ENCODE measurements around the gene DOCK10.

DOCK10 gene

DNA sequence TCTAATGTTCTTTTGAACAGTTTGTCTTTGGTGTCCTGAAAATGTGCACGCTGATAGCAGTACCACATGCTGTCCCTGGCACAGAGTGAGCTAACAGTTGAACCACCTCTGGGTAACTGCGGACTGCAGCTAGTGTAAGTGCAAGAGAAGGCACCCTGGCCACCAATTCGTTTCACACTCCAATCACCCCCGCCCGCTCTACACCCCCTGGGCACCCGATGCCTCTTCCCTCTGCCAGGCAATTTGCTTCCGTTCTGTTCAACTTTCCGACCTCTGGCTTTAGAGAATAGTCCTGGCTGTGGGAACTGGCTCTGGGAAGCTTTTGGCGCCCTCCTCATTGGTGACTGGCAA lies 1.4 kb downstream of the DOCK10 start:
- DNase-seq, result no peak

DNA sequence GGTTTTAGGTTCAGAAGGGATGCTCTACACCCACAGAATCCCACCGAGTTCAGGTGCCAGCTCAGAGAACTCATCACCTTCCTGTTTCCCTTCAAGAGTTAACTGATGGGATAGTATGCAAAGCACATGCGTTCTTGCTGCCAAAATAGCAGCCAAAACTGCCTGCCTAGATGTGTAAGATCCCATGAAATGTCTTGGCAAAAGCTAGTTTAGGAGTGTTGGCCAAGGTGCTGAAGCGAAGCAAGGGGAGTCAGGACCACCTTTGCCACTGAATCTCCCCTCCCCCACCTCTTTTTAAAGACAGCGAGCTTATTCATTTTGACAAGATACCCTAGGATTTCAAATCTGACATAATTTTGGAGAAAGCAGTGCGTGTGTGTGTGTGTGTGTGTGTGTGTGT lies 2.1 kb downstream of the DOCK10 start:
- DNase-seq, result no peak

DNA sequence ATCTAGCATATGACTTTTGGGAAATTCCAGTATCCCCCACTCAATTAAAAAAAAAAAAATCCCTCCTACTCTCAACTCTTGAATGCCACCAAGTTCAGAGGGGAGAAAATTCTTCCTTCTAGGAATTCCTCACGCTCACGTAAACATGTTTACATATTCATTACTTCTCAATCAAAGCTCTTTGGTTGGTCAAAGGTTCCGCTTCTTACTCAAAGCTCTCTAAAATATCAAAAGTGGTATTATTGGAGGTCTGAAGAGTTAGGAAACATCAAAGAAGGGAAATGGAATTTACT lies 4.1 kb downstream of the DOCK10 start:
- DNase-seq, result no peak

DNA sequence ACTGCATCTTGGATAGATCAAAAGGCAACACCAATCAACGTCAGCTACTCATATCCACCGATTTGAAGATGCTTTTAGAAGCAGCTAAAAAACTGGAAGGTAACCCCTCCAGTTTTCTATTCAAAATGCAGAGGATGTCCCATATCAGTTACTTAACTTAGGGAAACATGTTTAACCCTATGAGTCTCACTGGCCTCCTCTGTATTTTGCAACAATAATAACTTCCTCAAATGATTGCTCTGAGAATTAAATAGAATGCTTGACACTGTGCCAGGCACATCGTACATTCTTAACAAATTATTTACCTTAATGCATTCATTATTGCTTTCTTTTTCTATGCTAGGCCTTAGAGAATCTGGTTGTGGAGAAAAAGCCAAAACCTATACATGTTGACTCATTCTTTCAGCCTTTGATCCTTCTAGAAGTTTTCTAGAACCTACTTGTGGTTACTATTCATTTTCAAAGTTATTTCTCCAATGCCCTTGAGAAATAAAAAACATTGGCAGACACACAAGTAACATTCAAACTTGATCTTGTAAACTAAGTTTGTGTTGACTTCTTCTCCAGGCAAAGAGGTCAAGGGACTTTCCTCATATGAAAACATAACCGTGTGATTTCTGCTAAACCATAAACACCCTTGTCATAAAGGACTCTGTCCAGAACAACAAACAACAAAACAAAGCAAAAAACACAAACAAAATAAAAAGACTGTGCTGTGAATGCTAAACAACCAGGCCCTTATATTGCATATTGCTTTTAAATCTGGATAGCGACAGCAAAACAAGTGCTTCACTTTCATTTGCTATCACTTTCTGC lies 4.6 kb downstream of the DOCK10 start:
- no peak for DNase-seq

DNA sequence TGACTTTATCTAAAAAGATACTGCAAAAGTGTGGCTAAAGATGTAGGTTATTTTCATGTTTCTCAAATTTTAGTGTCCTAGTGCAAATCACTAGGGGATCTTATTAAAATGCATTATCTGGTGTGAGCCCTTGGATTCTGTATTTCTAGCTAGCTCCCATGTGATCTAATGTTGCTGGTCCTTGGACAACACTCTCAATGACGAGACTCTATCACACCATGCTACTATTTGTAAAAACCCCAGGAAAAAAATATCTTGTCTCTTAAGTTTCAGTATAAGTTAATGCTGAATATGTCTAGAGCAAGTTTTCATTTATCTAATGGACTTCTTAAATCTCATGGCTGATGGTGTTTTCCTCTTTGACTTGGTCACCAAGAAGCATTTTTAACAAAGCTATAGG lies 5.8 kb downstream of the DOCK10 start:
- DNase-seq, result no peak

GRCh38 chr2:225033440-225034318 lies 8.6 kb downstream of the DOCK10 start:
- DNase-seq, result no peak

DNA sequence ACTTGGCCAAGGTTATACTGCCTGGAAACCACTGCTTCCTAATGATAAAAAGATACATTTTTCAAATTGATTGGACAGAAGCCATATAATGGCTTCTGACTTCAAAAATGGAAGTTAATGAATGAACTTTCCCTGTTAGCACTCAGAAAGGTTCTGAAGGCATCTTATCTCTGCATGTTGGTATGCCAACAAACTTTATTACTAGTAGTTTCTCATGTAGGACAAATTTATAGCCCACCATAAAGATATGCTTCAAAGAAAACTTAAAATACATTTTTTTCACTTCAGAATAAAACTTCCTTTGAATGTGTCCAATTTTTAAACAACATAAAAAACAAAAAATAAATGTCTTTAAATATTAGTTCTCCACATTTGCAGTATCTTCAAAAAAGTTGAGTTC lies 10.0 kb downstream of the DOCK10 start:
- no peak for DNase-seq

GRCh38 chr2:225031599-225031998 lies 10.7 kb downstream of the DOCK10 start:
- no peak for DNase-seq

DNA sequence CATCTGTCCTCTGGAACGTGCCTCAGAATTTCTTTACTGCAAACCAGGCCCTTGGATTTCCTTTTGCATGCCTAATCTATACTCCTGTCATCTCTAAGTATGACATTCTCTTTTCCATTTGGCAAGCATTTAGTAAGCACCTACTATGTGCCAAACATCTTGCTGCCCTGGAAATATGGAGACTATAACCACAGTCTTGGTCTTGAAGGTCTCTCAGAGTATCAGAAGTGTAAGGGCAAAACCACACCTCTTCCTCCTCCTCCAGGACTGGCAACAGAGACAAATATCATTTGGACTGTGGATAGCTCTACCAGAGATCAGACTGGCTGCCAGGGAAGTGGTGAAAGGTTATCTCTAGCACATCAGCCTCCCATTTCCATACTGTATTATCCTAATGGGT lies 11.4 kb downstream of the DOCK10 start:
- no peak for DNase-seq

DNA sequence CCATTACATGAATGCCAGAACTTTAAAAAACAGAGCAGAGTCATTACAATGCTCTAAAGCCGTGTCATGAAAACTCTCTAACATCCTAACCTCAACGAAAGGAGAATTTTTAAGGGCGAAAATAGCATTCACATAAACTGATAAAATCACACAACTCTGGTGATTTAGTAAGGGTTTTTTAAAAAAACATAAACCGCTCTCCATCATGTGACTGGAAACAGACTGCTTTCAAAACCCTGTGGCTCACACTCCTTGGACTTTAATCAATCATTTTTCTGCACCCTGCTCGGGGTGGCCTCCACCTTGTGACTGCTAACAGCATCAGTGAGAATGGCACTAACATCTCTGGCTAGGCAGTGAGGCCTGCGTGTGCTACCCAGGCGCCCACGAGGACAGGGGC lies 12.1 kb downstream of the DOCK10 start:
- DNase-seq, result no peak

DNA sequence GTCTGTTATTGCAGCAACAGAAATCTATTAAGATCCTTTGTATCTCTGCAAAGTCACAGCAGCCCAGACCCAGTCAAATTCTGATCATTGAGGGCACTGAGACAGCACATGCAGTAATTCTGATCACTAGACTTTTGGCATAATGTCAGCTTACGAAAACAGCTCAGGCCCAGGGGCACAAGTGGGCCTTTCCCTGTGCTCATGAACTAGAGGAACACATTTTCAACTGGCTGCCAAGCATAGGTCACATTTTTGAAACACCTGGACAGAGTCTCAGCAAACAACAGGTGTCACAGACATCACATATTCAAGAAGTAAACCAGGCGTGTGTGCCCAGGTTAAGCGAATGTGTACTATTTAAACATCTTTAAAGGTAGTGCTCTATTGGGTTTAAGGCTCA lies 13.7 kb downstream of the DOCK10 start:
- no peak for DNase-seq

DNA sequence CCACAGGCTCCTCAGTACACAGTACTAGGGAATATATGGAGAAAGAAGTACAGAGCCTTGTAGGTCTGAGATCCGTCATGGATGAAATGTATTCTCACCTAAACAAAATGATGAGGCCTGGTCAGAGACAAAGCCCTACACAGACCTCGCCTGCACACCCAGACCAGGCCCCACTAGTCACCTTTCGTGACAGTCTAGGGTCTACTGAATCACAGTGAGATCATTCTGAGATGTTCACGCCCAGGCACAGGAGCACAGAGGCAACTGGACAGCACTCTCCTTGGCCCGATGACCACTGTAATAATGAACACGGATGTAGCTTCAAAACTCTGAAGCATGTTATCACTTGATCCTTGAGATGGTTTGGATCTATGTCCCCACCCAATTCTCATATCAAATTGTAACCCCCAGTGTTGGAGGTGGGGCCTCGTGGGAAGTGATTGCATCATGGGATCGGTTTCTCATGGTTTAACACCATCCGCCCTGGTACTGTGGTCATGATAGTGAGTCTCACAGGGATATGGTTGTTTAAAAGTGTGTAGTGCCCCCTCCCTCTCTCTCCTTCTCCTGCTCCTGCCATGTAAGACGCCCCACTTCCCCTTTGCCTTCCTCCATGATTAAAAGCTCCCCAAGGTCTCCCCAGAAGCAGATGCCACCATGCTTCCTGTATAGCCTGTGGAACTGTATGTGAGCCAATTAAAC lies 15.1 kb downstream of the DOCK10 start:
- DNase-seq, result no peak

- DNase-seq, result no peak
Observed at GRCh38 chr2:225025917-225026571, 16.2 kb downstream of the DOCK10 start.

- DNase-seq, result no peak
Observed at GRCh38 chr2:225022188-225022587, 20.1 kb downstream of the DOCK10 start.

- no peak for DNase-seq
Observed at GRCh38 chr2:225020168-225020849, 22.0 kb downstream of the DOCK10 start.

- no peak for DNase-seq
Observed at GRCh38 chr2:225019105-225019504, 23.2 kb downstream of the DOCK10 start.

GRCh38 chr2:225017713-225018112 lies 24.6 kb downstream of the DOCK10 start:
- no peak for DNase-seq

- no peak for DNase-seq
Observed at GRCh38 chr2:225017098-225017685, 25.1 kb downstream of the DOCK10 start.

- DNase-seq, result no peak
Observed at GRCh38 chr2:225013425-225014365, 28.6 kb downstream of the DOCK10 start.

GRCh38 chr2:225011585-225011984 lies 30.7 kb downstream of the DOCK10 start:
- no peak for DNase-seq

DNA sequence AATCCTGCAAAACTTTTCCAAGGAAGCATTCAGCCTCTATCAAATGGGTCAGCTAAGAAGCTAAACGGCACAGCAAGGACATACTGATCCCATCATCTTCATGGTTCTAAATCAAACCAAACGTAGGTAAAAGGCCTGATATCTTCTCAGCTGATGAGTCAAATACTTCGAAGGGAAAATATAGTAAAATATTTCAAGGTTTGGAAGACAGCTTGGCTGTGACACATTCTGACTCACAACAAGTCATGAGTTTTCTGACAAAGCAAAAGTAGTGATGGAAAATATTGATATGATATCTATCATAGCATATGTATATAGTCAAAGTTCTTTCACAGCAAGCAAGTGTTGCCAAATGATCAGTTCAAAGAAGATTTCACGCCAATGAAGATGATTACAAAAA lies 31.5 kb downstream of the DOCK10 start:
- no peak for DNase-seq

Data from NCI-H524 treated with DMSO at 0.1 percent for 48 hours (cell line).